H9 (cell line): ENCODE measurements around the gene MOSMO. TPM values are rescaled to one million over a fixed set of nuclear protein-coding genes. Genes with fewer than 3 reads are reported as not detected.

ENCODE experiments used
- DNase-seq: peaks from one replicate; pipeline ENCODE4 v3.0.0-alpha.2; 2017
- H2AFZ ChIP-seq: one replicate; pipeline ENCODE4 v1.6.1; 2013; ENCODE audit warnings: mild to moderate bottlenecking, low read length, control low read depth, moderate library complexity
- H2AK5ac ChIP-seq: 2 replicates; pipeline ENCODE4 v1.6.1; 2013; ENCODE audit warnings: low read length, control low read depth, mixed read lengths; ENCODE audit not compliant: insufficient read length
- H2BK120ac ChIP-seq: one replicate; pipeline ENCODE4 v1.6.1; 2013; ENCODE audit warnings: low read depth, mild to moderate bottlenecking, low read length, control low read depth, inconsistent platforms; ENCODE audit not compliant: poor library complexity, severe bottlenecking
- H2BK12ac ChIP-seq: 2 replicates; pipeline ENCODE4 v1.6.1; 2013; ENCODE audit warnings: low read length, control low read depth, mixed read lengths, low read depth; ENCODE audit not compliant: insufficient read length
- H2BK15ac ChIP-seq: 2 replicates; pipeline ENCODE4 v1.6.1; 2013; ENCODE audit warnings: low read depth, low read length, control low read depth
- H2BK20ac ChIP-seq: one replicate; pipeline ENCODE4 v1.6.1; 2013; ENCODE audit warnings: low read depth, mild to moderate bottlenecking, low read length, control low read depth, inconsistent platforms; ENCODE audit not compliant: poor library complexity, severe bottlenecking
- H2BK5ac ChIP-seq: 2 replicates; pipeline ENCODE4 v1.6.1; 2013; ENCODE audit warnings: low read length, control low read depth, mixed read lengths; ENCODE audit not compliant: insufficient read length
- H3K14ac ChIP-seq: 2 replicates; pipeline ENCODE4 v1.6.1; 2013; ENCODE audit warnings: low read length, control low read depth; ENCODE audit not compliant: insufficient read depth
- H3K18ac ChIP-seq: 2 replicates; pipeline ENCODE4 v1.6.1; 2013; ENCODE audit warnings: low read depth, mild to moderate bottlenecking, mixed read lengths, low read length, control low read depth; ENCODE audit not compliant: insufficient read length
- H3K23ac ChIP-seq: 2 replicates; pipeline ENCODE4 v1.6.1; 2013; ENCODE audit warnings: low read length, control low read depth, mixed read lengths, low read depth; ENCODE audit not compliant: insufficient read length
- H3K23me2 ChIP-seq: 2 replicates; pipeline ENCODE4 v1.6.1; 2013; ENCODE audit warnings: low read depth, mild to moderate bottlenecking, mixed read lengths, low read length, control low read depth; ENCODE audit not compliant: insufficient read length, poor library complexity, severe bottlenecking
- H3K27ac ChIP-seq: 2 replicates; pipeline ENCODE4 v1.5.1; 2013; ENCODE audit warnings: low read length, control low read depth, mixed read lengths, low read depth; ENCODE audit not compliant: insufficient read length
- H3K27me3 ChIP-seq: 2 replicates; pipeline ENCODE4 v1.6.1; 2013; ENCODE audit warnings: low read length, control low read depth, inconsistent platforms; ENCODE audit not compliant: insufficient read depth
- H3K4ac ChIP-seq: 2 replicates; pipeline ENCODE4 v1.6.1; 2013; ENCODE audit warnings: low read depth, mild to moderate bottlenecking, control low read depth, inconsistent platforms, low read length, moderate library complexity
- H3K4me1 ChIP-seq: 2 replicates; pipeline ENCODE4 v1.6.1; 2013; ENCODE audit warnings: low read length, control low read depth, inconsistent platforms; ENCODE audit not compliant: insufficient read depth
- H3K4me2 ChIP-seq: 2 replicates; pipeline ENCODE4 v1.6.1; 2013; ENCODE audit warnings: low read length, control low read depth, mixed read lengths; ENCODE audit not compliant: insufficient read length, insufficient read depth
- H3K56ac ChIP-seq: 2 replicates; pipeline ENCODE4 v1.6.1; 2013; ENCODE audit warnings: low read depth, mild to moderate bottlenecking, mixed read lengths, low read length, control low read depth; ENCODE audit not compliant: insufficient read length
- H3K79me1 ChIP-seq: 2 replicates; pipeline ENCODE4 v1.6.1; 2013; ENCODE audit warnings: low read depth, mild to moderate bottlenecking, moderate library complexity, low read length, control low read depth, inconsistent platforms; ENCODE audit not compliant: insufficient read depth, poor library complexity, severe bottlenecking
- H3K79me2 ChIP-seq: 2 replicates; pipeline ENCODE4 v1.6.1; 2013; ENCODE audit warnings: low read length, control low read depth, inconsistent platforms; ENCODE audit not compliant: insufficient read depth
- H3K9ac ChIP-seq: 2 replicates; pipeline ENCODE4 v1.6.1; 2013; ENCODE audit warnings: low read length, control low read depth, mixed read lengths; ENCODE audit not compliant: insufficient read length; ENCODE audit errors: extremely low read depth
- H3K9me3 ChIP-seq: one replicate; pipeline ENCODE4 v1.6.1; 2013; ENCODE audit warnings: low read depth, low read length, inconsistent platforms; ENCODE audit not compliant: control insufficient read depth
- H3T11ph ChIP-seq: one replicate; pipeline ENCODE4 v1.6.1; 2013; ENCODE audit warnings: mild to moderate bottlenecking, low read length, control low read depth, inconsistent platforms
- H4K20me1 ChIP-seq: one replicate; pipeline ENCODE4 v1.6.1; 2013; ENCODE audit not compliant: control insufficient read depth, insufficient read length, insufficient read depth
- H4K5ac ChIP-seq: 2 replicates; pipeline ENCODE4 v1.6.1; 2013; ENCODE audit warnings: low read depth, mild to moderate bottlenecking, mixed read lengths, low read length, control low read depth; ENCODE audit not compliant: insufficient read length
- H4K8ac ChIP-seq: replicated peaks from 2 replicates; pipeline ENCODE4 v1.6.1; 2013; ENCODE audit warnings: low read length, control low read depth, mixed read lengths, low read depth; ENCODE audit not compliant: insufficient read length
- H4K91ac ChIP-seq: 2 replicates; pipeline ENCODE4 v1.6.1; 2013; ENCODE audit warnings: low read depth, mild to moderate bottlenecking, moderate library complexity, mixed read lengths, low read length, control low read depth; ENCODE audit not compliant: insufficient read length
- H3K27ac Mint-ChIP-seq, 3 experiments: 2 replicates in 2 of 3; 3 replicates in 1 of 3; pipeline ENCODE4 v1.8.0; 2020 to 2021; ENCODE audit warnings: mixed read lengths in 3 of 3, mild to moderate bottlenecking in 1 of 3, moderate library complexity in 1 of 3
- H3K27me3 Mint-ChIP-seq: 2 replicates; pipeline ENCODE4 v1.8.0; 2021; ENCODE audit warnings: low read depth, mild to moderate bottlenecking, moderate library complexity, mixed read lengths
- H3K36me3 Mint-ChIP-seq, 3 experiments: 2 replicates in 2 of 3; 3 replicates in 1 of 3; pipeline ENCODE4 v1.8.0; 2020 to 2021; ENCODE audit warnings: low read depth in 3 of 3, mixed read lengths in 3 of 3; ENCODE audit not compliant: insufficient read depth in 1 of 3
- H3K4me1 Mint-ChIP-seq, 2 experiments: 2 replicates each; pipeline ENCODE4 v1.8.0; 2020; ENCODE audit warnings: mixed read lengths in 2 of 2
- H3K4me3 Mint-ChIP-seq, 2 experiments: 2 replicates in 1 of 2; 3 replicates in 1 of 2; pipeline ENCODE4 v1.8.0; 2020 to 2021; ENCODE audit warnings: mild to moderate bottlenecking in 2 of 2, mixed read lengths in 2 of 2, moderate library complexity in 1 of 2
- H3K9me3 Mint-ChIP-seq, 2 experiments: 2 replicates in 1 of 2; 3 replicates in 1 of 2; pipeline ENCODE4 v1.8.0; 2020; ENCODE audit warnings: mild to moderate bottlenecking in 2 of 2, mixed read lengths in 2 of 2, moderate library complexity in 1 of 2
- WGBS: extraction: QIAGEN DNeasy Blood & Tissue Kit; methylation state at CpG from one replicate; pipeline ENCODE4 v1.1.7; 2013; ENCODE audit warnings: missing lambda C conversion rate, low lambda C conversion rate, mixed read lengths; ENCODE audit not compliant: insufficient read length; ENCODE audit errors: extremely low coverage; 5-methylcytosine and 5-hydroxymethylcytosine counted together
- total RNA-seq: library from RNA; stranded (reverse); gene quantifications from 2 replicates; pipeline ENCODE4 v1.2.1, GENCODE V29; 2021
- TF ChIP-seq, protein P1 (sequence below): fragments of 200-600 bp; sonication (generic); conservative IDR thresholded peaks from 3 replicates; pipeline ENCODE4 v1.8.0; 2021; ENCODE audit warnings: antibody characterized with exemption, mild to moderate bottlenecking

MOSMO gene
- total RNA-seq, 1 experiment from 2014 or later = 13.5 TPM

DNA sequence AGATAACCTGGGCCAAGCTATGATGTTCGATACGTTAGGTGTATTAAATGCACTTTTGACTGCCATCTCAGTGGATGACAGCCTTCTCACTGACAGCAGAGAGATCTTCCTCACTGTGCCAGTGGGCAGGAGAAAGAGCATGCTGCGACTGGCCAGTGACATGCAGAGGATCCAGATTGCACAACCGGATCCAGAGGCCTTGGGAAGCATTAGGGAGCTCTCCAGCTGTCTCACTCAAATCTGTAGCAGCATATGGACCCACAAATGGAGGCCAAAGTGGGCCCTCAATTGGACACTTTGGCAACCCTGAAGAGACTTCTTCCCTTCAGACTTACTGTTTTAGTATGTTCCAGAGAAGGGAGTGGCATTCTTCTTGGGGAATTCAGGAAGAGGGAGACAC, 27.9 kb upstream of the MOSMO start:
- DNase-seq = no peak
- Mint-ChIP-seq H3K4me1 (no peaks in the 10 kb centered on the region), H3K27ac (no peak overlapping the region), H3K4me3 (no peak overlapping the region), H3K9me3 (no peaks in the 10 kb centered on the region), H3K27me3 (no peaks in the 10 kb centered on the region), H3K36me3 (peaks cover 38 to 80% (median 58%) of the 10 kb centered on the region in 3 experiments; a peak in 6 of 7 replicates)
- H2BK20ac ChIP-seq = no peak overlapping the region
- H2BK5ac ChIP-seq = no peak overlapping the region
- no peak overlapping the region for H3K4me2 ChIP-seq
- H3K23ac ChIP-seq = no peak overlapping the region
- H3K56ac ChIP-seq = no peak overlapping the region
- no peaks in the 10 kb centered on the region for H3K4me1 ChIP-seq
- H2BK120ac ChIP-seq = no peak overlapping the region
- H3K27me3 ChIP-seq = no peaks in the 10 kb centered on the region
- H2AK5ac ChIP-seq = no peak overlapping the region
- H3T11ph ChIP-seq = no peak overlapping the region
- no peak overlapping the region for H3K18ac ChIP-seq
- H4K5ac ChIP-seq = no peak overlapping the region
- H3K23me2 ChIP-seq = no peaks in the 10 kb centered on the region
- no peak overlapping the region for H3K9ac ChIP-seq
- no peak overlapping the region for H3K27ac ChIP-seq
- TF ChIP-seq, protein P1, sequence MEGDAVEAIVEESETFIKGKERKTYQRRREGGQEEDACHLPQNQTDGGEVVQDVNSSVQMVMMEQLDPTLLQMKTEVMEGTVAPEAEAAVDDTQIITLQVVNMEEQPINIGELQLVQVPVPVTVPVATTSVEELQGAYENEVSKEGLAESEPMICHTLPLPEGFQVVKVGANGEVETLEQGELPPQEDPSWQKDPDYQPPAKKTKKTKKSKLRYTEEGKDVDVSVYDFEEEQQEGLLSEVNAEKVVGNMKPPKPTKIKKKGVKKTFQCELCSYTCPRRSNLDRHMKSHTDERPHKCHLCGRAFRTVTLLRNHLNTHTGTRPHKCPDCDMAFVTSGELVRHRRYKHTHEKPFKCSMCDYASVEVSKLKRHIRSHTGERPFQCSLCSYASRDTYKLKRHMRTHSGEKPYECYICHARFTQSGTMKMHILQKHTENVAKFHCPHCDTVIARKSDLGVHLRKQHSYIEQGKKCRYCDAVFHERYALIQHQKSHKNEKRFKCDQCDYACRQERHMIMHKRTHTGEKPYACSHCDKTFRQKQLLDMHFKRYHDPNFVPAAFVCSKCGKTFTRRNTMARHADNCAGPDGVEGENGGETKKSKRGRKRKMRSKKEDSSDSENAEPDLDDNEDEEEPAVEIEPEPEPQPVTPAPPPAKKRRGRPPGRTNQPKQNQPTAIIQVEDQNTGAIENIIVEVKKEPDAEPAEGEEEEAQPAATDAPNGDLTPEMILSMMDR = no peak
- no peak overlapping the region for H2AFZ ChIP-seq
- H2BK12ac ChIP-seq = no peak overlapping the region
- no peak overlapping the region for H4K8ac ChIP-seq
- no peaks in the 10 kb centered on the region for H3K79me2 ChIP-seq
- no CpG with 5 or more reads among the region's 4 CpGs for WGBS
- no peaks in the 10 kb centered on the region for H3K9me3 ChIP-seq
- H3K4ac ChIP-seq = no peak overlapping the region
- no peaks in the 10 kb centered on the region for H3K79me1 ChIP-seq
- no peak overlapping the region for H3K14ac ChIP-seq
- H4K20me1 ChIP-seq = no peaks in the 10 kb centered on the region
- no peak overlapping the region for H2BK15ac ChIP-seq
- H4K91ac ChIP-seq = no peak overlapping the region
